K562 treated with DMSO at 1 percent for 48 hours (cell line): ENCODE measurements around the gene HSD17B1. TPM values are rescaled to one million over a fixed set of nuclear protein-coding genes. Genes with fewer than 3 reads are reported as not detected.

Source experiments
- total RNA-seq: library from RNA; unstranded; fragments of 300-600 nt; gene quantifications from 2 replicates; pipeline ENCODE4 v1.2.3, GENCODE V29; 2022; ENCODE audit warnings: low replicate concordance; ENCODE audit errors: extremely low read depth

The HSD17B1 gene, protein sequence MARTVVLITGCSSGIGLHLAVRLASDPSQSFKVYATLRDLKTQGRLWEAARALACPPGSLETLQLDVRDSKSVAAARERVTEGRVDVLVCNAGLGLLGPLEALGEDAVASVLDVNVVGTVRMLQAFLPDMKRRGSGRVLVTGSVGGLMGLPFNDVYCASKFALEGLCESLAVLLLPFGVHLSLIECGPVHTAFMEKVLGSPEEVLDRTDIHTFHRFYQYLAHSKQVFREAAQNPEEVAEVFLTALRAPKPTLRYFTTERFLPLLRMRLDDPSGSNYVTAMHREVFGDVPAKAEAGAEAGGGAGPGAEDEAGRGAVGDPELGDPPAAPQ
- total RNA-seq, result not detected in 2 replicates

DNA sequence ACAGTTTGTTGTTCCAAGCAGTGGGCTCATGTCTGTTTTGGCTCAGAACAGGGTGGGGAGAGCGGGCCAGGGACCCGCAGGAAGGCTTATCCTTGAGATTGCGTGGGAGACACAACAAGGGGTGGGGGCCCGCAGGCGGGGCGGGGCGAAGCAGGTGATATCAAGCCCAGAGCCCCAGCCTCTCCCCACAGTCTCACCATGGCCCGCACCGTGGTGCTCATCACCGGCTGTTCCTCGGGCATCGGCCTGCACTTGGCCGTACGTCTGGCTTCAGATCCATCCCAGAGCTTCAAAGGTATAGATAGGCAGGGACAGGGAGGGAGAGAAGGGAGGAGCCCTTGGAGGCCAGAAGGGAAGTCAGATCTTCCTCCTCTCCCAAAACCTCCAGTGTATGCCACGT is at the start of gene HSD17B1:
TSS of gene HSD17B1 (plus strand) at position 188 of the 400 bp plus-strand sequence. CDS start at position 199, 11 bp downstream.

DNA sequence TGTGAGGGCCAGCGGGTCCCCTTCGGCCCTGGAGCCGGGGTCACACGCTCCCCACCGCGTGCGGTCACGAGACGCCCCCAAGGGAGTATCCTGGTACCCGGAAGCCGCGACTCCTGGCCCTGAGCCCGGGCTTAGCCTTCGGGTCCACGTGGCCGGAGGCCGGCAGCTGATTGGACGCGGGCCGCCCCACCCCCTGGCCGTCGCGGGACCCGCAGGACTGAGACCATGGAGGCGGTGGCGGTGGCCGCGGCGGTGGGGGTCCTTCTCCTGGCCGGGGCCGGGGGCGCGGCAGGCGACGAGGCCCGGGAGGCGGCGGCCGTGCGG is 16.7 kb upstream of the HSD17B1 start, which contains the start of gene NAGLU:
TSS of gene NAGLU (plus strand) at position 194 of the 324 bp plus-strand sequence. CDS start at position 226, 32 bp downstream.

DNA sequence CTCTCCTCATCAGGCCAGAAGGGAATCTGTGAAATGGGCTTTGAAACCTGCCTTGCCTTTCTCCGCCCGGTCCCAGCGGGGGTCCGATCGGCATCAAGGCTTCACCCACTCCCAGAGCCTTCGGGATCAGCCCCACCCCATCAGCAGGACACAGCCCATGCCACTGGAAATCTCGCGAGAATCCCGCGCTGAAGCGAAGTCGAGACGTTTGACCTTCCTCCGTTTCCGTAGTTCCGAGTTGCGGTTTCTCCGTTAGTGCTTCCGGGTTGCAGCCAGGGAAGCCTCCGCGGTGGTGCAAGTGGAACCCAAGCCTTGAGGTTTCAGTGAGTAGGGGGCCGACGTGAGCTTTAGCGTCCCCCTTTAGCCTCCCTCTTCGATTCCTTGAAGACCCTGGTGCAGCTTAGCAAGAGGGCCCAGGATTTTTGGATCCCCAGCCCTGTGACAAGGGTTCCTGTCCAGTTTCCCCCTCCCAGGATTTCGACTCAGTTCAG is 9.2 kb downstream of the HSD17B1 start, which contains the start of gene COASY:
TSS of gene COASY (plus strand) at position 252 of the 491 bp plus-strand sequence. CDS start 475 bp downstream, outside the sequence.

DNA sequence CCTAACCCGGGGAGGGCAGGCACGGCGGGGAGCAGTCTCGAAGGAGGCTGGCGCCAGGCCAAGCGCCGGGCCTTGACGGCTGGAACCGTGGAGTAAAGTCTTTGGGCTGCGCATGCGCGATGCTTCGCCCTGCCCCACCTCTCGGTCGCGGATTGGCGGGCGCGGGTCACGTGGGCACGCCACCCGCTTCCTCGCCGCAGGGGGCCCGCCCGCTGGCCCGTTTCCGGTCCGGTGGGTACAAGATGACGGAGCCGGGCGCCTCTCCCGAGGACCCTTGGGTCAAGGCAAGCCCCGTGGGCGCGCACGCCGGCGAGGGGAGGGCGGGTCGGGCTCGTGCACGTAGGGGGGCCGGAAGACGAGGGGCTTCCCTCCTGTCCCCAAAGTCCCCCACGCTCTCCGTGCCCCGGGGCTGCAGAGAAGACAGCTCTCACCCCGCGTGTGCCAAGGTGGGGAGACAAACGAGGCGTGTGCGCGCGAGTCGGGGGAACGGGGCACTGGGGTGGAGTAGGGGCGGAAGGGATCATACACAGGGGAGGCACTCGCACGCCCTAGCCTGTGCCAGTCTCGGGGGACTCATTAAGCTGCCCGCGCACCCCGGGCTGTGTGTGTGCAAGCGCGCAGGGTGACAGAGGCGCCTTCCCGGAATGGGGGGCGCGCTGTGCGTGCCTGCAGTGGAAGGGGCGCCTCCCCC is 14.3 kb downstream of the HSD17B1 start, which contains the start of gene MLX:
TSS of gene MLX (plus strand) at position 218 of the 691 bp plus-strand sequence. CDS start at position 243, 25 bp downstream.

DNA sequence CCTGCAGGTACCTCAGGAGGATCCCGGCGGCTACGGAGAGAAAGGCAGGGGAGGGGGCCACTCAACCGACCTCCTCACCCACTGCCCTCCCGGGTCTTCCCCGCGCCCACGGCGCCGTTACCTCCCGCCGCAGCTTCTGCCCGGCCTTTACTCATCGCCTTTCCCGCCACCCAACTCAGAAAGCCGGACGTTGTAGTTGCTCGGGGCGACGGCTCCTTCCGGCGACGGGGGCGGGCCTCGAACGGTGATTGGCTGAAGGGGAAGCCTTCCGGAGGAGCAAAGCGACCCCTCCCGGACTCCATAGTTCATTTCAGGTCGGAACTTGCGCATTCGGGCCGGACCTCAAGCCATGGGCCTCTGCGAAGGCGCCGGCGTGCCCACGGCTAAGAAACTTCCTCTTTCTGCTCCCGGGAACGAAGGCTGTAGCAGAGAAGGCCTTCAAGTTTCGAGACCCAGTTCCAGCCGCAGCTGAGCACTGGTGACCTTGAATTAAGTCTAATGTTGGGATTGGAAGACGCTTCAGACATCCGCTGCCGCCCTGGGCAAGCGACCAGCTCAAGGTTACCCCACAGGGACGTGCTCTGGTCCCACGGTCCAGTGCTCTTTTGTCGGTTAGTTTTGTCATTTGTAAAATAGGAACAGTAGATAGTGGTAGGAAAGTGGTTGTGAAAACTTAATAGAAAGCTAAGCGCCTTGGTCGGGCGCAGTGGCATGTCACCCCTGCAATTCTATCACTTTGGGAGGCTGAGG is 25.0 kb downstream of the HSD17B1 start, which contains the start of gene PSMC3IP:
TSS of gene PSMC3IP (minus strand) at position 198 of the 750 bp plus-strand sequence. CDS start at position 155, 43 bp downstream.

Other genes with a start within 250 kb of the HSD17B1 start
- gene STAT3, start 164.5 kb upstream of the HSD17B1 start, total RNA-seq, result not detected in 2 replicates
- not detected in 2 replicates for gene CAVIN1, start 129.7 kb upstream of the HSD17B1 start, total RNA-seq
- not detected in 2 replicates for gene ATP6V0A1, start 94.0 kb upstream of the HSD17B1 start, total RNA-seq
- not detected in 2 replicates for gene NAGLU, start 16.7 kb upstream of the HSD17B1 start, total RNA-seq
- gene COASY, start 9.2 kb downstream of the HSD17B1 start, total RNA-seq, result not detected in 2 replicates
- not detected in 2 replicates for gene MLX, start 14.2 kb downstream of the HSD17B1 start, total RNA-seq
- gene PSMC3IP, start 24.8 kb downstream of the HSD17B1 start, total RNA-seq, result not detected in 2 replicates
- gene RETREG3, start 56.5 kb downstream of the HSD17B1 start, total RNA-seq, result not detected in 2 replicates
- not detected in 2 replicates for gene TUBG1, start 56.8 kb downstream of the HSD17B1 start, total RNA-seq
- gene TUBG2, start 106.4 kb downstream of the HSD17B1 start, total RNA-seq, result not detected in 2 replicates
- not detected in 2 replicates for gene PLEKHH3, start 124.1 kb downstream of the HSD17B1 start, total RNA-seq
- gene CCR10, start 128.9 kb downstream of the HSD17B1 start, total RNA-seq, result not detected in 2 replicates
- not detected in 2 replicates for gene CNTNAP1, start 129.6 kb downstream of the HSD17B1 start, total RNA-seq
- not detected in 2 replicates for gene EZH1, start 192.1 kb downstream of the HSD17B1 start, total RNA-seq
- gene RAMP2, start 208.3 kb downstream of the HSD17B1 start, total RNA-seq, result not detected in 2 replicates
- gene VPS25, start 220.5 kb downstream of the HSD17B1 start, total RNA-seq, result not detected in 2 replicates
- not detected in 2 replicates for gene WNK4, start 227.7 kb downstream of the HSD17B1 start, total RNA-seq
- not detected in 2 replicates for gene COA3, start 245.8 kb downstream of the HSD17B1 start, total RNA-seq
- gene CNTD1, start 245.9 kb downstream of the HSD17B1 start, total RNA-seq, result not detected in 2 replicates